Measurements from ENCODE around the gene SRRM1.
"Not testable (repeated sequence)": the region's sequence is repeated elsewhere in the genome, so short reads cannot be mapped to it uniquely, and the experiment has no call there.

The SRRM1 gene

DNA sequence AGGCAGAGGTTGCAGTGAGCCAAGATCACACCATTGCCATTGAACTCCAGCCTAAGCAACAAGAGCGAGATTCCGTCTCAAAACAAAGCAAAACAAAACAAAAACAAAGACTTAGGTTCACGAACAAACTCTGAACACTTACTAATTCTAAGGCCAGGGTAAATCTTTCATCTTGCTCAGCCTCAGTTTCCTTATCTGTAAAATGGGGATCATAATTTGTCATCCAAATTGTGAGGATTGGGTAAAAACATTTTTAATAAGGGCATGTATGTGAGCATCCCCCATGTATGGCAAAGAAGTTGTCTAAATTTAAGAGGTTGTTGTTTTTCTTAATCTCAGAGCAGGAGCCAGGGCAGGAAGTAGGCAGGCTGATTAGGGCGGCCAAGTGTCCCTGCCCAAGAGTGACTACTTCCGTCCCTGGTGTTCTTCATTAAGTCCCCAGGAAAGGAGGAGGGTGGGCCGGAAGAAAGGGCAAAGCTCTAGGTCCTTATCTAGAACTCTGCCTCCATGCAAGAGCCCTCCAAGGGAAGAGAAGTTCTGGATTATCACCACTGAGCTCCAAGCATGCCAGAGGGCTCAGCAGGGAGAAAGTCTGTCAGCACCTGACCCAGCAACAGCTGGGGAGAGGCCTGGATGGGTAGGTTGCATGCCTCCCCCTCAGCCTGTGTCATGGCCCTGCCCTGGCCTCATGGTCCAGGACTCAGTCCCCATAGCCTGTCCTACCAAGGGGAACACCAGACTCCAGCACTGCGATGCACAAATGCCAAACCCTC lies 52.3 kb downstream of the SRRM1 start:
- DNase-seq (ENCODE audit: low read depth in 2 of 2): no peak

DNA sequence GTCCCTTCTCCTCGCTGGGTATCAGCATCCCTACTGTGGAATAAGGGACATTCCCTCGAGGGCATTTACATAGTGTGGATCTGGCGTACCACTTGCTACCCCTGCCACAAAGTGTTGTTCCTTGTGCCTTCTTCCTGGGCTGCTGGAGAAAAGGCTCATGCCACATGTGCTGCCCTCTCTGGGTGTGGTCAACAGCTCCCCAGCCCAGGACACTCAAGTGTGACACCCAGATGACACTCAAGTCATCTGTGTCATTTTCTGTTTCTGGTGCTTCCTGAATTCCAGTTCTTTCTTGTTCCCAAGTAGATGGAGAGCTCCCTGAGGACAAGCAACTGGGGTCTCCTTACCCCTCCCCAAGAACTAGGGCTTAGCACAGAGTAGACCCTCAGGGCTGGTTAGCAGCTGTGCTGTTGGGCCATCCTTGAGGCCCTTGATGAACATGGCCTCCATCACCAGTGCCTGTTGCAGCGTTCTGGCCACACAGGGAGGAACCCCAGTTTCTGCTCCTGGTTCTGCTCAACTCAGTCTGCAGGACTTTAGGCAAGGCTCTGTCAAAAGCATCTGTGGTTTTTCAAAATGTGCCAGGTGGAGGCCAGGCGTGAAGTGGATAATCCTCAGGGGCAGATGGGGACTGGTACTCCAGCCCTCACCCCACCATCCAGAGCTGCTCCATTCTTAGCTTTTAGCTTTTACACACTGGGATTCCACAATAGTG lies 53.1 kb downstream of the SRRM1 start:
- no peak for DNase-seq (ENCODE audit: low read depth in 2 of 2)

DNA sequence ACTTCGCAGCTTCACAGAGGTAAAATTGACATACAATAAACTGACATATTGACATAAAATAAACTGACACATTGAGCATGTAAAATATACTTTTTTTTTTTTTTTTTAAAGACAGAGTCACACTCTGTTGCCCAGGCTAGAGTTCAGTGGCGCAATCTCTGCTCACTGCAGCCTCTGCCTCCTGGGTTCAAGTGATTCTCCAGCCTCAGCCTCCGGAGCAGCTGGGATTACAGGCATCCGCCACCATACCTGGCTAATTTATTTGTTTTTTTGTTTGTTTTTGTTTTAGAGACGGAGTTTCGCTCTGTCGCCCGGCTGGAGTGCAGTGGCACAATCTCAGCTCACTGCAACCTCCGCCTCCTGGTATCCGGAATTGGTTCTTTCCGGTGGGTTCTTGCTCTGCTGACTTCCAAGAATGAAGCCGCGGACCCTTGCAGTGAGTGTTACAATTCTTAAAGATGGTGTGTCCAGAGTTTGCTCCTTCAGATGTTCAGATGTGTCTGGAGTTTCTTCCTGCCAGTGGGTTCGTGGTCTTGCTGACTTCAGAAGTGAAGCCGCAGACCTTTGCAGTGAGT lies 53.7 kb downstream of the SRRM1 start:
- DNase-seq (ENCODE audit: low read depth in 2 of 2): no peak

DNA sequence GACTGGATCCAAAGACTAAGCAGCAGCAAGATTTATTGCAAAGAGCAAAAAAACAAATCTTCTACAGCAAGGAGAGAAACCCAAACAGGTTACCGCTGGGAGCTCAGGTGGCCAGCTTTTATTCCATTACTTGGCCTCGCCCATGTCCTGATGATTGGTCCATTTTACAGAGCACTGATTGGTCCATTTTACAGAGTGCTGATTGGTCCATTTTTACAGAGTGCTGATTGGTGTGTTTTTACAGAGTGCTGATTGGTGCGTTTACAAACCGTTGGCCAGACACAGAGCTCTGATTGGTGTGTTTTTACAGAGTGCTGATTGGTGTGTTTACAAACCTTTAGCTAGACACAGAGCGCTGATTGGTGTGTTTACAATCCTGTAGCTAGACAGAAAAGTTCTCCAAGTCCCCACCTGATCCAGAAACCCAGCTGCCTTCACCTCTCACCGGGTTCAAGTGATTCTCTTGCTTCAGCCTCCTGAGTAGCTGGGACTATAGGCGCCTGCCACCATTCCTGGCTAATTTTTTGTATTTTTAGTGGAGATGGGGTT lies 54.4 kb downstream of the SRRM1 start:
- DNase-seq (ENCODE audit: low read depth in 2 of 2): not testable (repeated sequence)

DNA sequence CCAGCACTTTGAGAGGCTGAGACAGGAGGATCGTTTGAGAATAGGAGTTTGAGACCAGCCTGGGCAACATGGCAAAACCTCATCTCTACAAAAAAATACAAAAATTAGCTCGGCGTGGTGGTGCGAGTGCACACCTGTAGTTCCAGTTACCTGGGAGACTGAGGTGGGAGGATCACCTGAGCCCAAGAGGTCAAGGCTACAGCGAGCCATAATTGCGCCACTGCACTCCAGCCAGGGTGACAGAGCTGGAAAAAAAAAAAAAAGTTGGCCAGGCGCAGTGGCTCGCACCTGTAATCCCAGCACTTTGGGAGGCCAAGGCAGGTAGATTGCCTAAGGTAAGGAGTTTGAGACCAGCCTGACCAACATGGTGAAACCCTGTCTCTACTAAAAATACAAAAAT lies 55.2 kb downstream of the SRRM1 start:
- DNase-seq (ENCODE audit: low read depth in 2 of 2): not testable (repeated sequence)

GRCh38 chr1:24699628-24700027 lies 56.5 kb downstream of the SRRM1 start:
- DNase-seq (ENCODE audit: low read depth in 2 of 2): no peak

DNA sequence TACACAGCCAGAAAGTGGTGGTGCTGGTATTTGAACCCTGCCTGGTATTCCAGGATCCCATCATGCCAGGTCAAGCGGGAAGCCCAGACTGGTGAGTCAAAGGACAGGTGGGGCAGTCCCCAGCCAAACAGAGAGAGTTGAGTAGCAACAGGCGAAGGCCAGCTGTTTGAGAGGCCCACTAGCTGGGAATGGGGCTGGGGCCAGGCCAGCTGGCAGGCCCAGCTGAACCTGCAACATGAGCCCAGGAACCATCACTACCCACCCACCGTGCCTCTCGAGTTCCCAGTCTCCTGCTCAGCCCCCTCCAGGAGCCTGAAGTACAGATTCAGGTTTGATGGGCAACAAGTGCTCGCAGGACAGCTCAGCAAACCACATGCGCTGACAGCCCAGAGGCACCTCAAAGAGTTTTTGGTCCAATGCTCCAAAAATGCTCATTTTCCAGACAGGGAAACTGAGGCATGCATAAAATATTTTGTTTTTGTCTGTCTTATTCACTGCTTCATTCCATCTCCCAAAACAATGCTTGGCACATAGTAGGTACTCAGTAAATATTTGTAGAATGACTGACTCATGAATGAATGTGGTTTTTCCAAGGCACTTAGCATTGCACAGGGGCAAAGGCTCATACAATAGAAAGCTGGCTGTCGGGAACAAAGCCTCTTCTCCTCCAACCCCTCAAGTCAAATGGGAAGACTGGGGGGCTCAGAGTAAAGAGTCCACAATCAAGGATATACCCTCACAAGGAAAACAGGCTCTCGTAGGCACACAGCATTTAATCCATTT lies 59.6 kb downstream of the SRRM1 start:
- DNase-seq (ENCODE audit: low read depth in 2 of 2): no peak

DNA sequence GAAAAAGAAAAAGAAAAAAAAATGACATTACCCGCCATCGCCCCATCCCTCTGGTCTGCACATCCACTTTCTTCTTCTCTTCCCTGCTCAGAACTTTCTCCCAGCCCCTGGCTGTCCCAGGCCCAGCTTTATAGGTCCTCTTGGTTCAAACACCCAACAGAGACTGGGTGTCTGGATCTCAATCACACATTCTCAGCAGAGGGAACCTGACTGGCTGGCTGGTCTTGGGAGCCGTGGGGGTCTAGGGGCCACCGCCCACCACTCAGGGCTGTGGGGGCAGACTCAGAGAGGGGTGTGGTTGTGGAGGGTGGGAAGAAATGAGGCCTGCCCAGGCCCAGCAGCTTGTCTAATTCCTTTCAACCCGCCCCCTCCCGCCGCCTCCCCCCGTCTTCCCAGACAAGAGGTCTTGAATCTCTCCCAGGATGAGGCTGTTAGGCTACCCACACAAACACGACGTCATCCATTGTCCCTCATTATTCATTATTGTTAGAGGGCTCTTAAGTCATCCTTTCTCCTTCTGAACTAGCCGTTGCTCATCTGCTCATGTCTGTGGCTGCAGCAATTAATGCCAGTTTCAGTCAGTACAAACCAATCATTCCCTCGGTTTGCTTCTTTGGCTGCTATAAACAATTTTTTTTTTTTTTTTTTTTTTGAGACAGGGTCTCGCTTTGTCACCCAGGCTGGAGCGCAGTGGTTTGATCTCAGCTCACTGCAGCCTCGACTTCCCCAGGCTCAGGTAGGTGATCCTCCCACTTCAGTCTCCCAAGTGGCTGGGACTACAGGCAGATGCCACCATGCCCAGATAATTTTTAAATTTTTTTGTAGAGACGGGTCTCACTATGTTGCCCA lies 61.5 kb downstream of the SRRM1 start:
- DNase-seq (ENCODE audit: low read depth in 2 of 2): no peak

GRCh38 chr1:24705260-24706073 lies 62.4 kb downstream of the SRRM1 start:
- no peak for DNase-seq (ENCODE audit: low read depth in 2 of 2)

GRCh38 chr1:24706074-24706389 lies 62.9 kb downstream of the SRRM1 start:
- not testable (repeated sequence) for DNase-seq (ENCODE audit: low read depth in 2 of 2)

DNA sequence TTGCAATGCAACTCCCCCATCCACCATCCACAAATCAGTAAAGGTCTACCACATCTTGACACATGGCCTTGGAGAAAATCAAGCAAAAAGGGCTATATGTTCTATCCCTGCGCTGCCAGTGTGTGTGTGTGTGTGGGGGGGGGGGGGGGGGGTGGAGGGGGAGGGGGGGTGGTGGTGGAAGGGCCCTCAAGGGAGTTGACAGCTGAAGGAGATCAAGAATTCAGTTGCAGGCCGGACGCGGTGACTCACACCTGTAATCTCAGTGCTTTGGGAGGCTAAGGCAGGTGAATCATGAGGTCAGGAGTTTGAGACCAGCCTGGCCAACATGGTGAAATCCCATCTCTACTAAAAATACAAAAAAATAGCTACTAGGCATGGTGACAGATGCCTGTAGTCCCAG lies 64.6 kb downstream of the SRRM1 start:
- no peak for DNase-seq (ENCODE audit: low read depth in 2 of 2)

GRCh38 chr1:24708938-24709337 lies 65.8 kb downstream of the SRRM1 start:
- DNase-seq (ENCODE audit: low read depth in 2 of 2): no peak

GRCh38 chr1:24709791-24710441 lies 66.8 kb downstream of the SRRM1 start:
- DNase-seq (ENCODE audit: low read depth in 2 of 2): no peak

DNA sequence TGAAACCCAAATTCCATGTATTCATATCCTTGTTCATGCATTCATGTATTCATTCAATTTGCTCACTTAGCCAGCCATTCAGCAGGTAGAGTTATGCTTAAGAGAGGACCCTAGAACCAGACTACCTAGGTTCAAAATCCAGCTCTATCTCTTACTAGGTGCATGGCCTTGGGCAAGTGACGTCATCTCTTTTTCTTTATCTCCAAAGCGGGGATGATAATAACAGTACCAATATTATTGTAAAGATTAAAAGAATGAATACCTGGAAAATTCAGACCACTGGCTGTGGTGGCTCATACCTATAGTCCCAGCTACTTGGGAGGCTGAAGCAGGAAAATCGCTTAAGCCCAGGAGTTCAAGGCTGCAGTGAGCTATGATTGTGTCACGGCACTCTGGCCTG lies 68.2 kb downstream of the SRRM1 start:
- no peak for DNase-seq (ENCODE audit: low read depth in 2 of 2)

DNA sequence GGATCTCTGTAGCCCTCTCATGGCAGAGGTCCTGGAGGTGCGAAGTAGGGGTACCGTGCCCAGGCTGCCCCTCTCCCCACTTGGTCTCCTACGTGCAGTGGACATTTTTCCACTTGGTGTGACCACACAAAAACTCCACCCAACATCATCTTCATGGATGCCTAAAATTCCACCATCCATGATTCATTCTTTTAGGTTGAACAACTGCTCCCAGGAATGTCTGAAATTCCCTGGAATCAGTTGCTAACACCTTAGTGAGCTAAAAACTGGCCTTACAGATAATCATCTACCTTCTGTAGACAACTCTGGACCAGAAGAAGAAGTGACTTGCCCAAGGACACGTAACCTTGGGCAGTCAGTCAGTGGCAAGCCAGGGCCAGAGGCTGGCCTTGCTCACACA lies 70.1 kb downstream of the SRRM1 start:
- no peak for DNase-seq (ENCODE audit: low read depth in 2 of 2)

GRCh38 chr1:24713736-24714135 lies 70.6 kb downstream of the SRRM1 start:
- DNase-seq (ENCODE audit: low read depth in 2 of 2): no peak

DNA sequence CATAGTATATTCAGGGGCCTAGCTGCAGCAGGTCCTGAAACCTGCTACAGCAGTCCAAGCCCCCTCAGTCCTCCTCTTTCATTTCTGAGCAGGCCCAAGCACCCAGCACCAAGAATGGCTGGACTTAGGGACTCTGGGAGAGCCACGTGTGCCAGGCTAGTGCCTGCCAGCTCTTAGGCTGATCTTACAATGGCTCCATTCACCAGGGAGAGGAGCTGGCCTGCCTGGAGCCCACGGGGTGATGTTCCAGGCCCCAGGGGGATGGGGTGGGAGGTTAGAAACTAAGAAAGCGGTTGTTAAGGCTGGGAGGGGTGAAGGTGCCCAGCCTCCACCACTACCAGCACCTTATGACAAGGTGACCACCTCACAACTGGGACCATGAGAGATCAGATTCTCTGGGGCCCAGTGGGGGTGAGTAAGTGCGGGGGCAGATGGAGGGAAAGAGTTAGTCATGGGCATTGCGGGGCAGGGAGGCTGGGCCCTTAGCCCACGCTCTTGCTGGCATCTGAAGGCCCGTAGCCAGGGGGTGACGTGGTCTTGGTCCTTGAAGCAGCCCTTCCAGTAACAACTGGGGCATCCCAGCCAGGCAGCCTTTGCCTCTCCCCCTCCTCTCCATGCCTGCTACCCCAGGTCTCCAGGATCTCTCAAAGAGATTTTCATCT lies 71.9 kb downstream of the SRRM1 start:
- no peak for DNase-seq (ENCODE audit: low read depth in 2 of 2)

GRCh38 chr1:24715658-24716057 lies 72.6 kb downstream of the SRRM1 start:
- no peak for DNase-seq (ENCODE audit: low read depth in 2 of 2)

All from stimulated activated CD8-positive, alpha-beta memory T cell treated with anti-CD3 and anti-CD28 coated beads, Interleukin-2, amount 100 ng/mL, for 1 hour (primary cell).